Hippocampal formation (tissue), 2 donors: ENCODE results near the gene SLK.

ENCODE experiments used
- DNase-seq, 2 donors: peaks; one replicate each; lab custom pipeline; 2025; lab: John Stamatoyannopoulos, UW

SLK gene

DNA sequence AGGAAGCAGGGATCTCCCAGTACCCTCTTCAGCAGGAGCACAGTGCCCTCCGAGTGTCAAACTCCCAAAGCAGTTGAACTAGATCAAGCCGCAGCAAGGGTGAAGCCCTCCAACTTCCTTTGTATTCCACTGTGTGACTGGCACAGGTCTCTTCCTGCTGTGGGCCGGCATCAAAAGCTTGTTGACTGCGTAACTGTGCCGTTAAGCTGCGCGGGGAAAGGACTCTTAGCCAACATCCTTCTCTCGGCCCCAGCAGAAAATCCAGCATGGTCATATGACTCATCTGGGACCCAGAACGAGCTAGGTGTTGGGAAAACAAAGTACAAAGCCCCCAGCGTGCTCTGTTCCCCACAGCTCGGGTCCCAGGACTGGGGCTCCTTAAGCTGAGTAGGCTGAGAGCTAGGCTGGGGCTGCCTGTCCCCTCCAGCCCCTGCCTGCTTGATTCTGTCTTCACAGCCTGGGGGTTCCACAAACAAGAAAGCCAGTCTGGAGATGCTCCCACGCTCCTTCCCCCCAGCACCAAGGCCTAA lies 66.5 kb downstream of the SLK start:
- no peak for DNase-seq

DNA sequence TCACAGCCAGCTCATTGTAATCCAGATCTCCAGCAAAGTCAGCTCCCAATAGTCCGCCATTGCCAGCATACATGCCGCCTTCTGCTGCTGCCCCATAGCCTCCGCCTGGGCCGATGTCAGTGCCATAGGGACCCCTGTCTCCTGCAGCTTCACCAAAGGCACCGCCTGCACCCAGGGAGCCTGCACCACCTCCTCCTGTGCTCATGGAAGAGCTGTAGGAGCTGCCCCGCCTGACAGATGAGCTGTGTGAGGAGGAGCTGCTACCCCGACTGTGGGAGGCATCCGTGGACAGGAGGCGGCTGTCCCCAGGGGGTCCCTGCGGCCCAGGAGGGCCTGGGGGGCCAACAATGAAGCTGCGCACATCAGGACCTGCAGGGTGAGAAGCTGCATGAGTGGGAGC lies 67.0 kb downstream of the SLK start:
- DNase-seq, result no peak

DNA sequence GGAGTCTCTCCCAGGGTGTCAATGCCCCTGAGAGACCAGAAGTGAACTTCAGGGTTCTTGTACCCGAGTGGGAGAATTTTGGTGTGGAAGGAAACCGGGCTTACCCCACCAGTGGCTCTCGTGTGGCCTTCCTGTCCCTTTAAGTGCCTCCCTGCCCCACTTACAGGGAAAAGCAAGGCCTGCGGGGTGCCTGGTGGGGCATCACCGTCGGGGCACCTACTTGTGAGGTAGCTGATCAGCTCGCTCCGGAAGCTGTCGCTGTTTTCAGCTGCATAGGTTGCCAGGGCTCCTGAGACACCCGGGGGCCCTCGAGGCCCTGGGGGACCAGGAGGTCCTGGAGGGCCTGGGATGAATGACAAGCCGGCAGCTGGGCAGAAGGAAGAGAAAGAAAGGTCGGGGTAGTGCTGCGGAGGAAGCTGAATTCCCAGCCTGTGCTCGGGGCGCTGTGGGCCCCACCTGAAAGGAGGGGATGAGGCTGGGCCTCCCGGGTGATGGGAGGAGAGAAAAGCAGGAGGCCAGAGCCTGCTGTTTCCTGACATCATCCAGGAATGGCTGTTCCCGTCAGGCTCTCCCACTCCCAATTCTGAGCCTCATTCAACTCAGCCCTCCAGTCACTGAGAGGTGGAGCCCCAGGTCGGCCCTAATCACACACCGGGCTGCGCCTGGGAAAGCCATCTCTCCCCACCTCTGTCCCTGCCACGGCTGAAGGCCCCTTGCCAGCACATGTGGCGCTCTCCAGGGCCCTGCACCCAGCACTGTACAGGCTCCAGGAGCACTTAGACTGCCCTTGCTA lies 67.7 kb downstream of the SLK start:
- no peak for DNase-seq

DNA sequence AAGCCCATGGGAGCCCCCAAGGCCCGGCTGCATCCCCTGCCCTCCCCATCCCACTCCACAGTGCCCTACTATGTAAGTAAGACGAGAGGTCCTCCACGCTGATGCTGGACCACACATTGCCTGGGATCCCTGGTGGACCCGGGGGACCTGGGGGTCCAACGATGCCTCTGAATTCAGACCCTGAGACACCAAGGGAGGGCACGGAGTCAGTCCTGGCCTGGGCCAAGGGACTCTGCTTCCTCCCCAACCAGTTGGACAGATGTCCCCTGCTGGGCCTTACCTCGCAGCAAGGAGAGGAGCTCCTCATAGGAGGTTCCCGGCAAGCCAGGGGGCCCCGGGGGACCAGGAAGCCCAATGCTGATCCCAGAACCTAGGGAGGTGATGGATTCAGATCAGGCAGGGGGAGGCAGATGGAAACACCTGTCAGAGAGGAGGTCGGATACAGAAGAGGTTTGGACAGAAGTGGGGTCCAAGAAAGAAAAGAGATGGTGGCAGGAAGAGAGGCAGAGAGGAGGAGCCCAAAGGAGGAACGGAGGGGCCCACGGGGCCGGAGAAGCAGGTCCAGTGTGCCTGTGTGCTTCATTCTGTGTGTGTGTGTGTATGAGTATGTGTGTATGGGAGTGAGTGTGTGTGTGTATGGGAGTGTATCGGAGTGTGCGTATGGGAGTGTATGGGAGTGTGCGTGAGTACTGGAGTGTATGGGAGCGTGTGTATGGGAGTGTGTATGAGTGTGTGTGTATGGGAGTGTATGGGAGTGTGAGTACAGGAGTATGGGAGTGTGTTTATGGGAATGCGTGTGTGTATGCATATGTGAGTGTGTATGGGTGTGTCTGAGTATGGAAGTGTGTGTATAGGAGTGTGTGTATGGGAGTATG lies 68.5 kb downstream of the SLK start:
- DNase-seq, result no peak

DNA sequence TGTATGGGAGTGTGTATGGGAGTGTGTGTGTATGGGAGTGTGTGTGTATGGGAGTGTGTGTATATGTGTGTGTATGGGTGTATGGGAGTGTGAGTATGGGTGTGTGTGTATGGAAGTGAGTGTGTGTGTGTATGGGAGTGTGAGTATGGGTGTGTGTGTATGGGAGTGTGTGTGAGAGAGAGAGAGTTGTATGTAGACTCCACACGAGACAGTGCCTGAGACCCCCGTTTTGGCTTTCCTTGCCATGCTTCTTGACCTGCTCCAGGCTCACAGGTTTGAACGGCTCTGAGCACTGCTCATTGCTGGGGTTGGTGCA lies 69.1 kb downstream of the SLK start:
- DNase-seq, result no peak

DNA sequence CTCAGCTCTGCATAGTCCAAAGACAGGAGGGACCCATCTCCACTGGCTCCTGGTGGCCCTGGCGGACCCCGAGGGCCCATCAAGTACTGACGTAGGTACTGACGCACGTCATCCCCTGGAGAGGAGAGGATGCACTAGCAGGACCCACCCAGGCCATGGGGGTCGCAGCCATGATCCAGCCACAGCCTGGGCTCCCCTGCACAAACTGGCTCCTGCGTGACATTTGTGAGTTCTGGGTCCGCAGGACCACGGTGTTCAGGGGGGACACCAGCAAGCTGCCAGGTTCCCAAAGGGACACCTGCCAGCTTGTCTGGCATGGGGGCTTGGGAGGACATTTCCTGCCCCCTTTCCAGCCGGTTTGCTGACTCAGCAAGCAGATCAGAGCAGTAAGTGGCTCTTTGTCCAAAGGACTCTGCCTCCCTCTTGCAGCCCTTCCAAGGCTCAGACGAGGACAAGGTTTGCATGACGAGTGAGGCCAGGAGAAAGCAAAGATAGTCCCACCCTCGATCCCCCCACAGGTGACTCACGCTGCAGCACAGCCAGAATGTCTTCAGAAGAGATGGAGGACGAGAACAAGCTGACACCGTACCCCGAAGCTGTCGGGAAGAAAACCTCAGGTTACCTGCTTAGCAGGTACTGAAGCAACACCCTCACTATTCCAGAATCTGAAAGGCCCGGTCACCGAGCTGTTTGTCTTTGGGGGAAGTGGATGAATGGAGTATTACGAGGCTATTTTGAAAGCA lies 69.7 kb downstream of the SLK start:
- no peak for DNase-seq

DNA sequence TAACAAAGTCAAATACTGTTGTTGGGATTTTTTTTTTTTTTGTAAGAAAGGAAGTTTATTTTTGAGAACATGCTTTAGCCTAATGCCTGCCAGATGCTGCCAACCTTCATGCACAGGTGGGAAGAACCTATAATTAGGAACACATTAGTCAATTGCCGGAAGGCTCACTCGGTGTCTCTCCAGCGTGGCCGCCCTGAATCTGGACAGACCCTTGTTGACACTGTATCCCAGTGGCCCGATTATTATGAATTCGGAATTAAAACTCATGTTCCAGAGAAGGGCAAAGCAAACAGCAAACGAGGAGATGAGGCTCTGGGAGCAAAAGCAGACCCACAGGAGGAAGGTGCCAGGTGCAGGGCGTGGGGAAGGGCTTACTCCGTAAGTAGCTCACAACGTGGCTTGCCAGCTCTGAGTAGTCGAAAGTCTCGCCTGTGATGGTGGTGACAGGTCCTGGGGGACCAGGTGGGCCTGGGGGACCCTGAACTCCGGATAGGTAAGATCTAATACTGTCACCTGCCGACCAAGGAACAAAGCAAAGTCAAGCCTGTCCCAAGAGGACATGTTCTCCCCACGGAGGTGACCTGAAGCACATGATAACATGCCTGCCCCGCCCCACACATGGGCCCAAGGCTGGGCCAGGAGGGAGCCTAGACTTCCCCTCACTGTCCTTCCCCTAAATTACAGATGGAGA lies 70.5 kb downstream of the SLK start:
- DNase-seq, result no peak

DNA sequence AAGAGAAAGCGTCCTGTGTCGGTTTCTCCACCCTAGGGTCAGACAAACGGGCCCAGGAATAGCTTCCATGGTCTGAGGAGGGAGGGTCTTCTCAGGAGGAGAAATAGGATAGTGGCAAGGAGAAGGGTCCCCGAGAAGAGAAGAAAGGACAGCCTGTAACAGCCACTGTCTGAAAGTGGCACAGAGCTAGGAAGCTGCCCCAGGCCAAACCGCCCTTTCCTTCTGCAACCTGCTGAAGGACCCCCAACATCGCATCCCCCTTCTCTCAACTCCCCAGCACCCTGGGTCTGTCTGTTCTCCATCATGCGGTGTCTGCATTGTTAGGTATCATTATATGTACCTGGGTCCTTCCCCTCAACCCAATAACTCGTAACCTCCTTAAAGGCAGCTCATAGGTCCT lies 71.6 kb downstream of the SLK start:
- DNase-seq, result no peak

DNA sequence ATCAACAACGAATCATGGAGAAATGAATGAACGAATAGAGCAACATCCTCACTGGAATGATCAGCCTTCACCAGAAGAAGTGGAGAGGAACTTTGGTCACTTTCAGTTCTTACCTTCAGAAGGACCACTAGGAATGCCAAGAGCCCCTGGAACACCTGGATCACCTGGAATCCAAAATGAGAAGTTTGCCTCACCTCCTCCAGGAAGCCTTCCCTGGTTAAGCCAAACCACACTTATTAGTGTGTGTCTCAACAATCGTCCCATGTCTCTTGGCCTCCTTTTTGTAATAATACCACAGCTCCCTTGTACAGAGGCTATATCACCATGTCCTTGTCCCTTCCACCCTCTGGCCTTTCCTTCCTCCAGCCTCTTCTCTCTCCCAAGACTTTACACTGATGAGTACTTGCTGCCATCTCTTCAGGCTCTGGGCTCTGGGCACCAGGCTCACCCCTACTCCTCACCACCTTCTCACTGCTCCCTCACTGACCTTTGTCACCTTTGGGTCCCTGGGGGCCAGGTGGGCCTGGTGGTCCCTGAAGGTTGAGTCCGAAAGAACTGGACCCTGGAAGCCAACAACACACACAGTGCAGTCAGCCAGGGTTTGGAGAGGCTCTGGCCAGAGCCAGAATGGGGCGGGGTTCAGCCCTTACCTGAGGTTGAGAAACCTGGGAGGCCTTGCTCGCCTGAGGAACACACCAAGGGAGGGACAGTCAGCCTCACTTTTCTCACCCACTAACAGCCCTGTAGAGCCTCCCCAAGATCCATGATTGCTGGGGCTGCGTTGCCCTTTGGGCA lies 72.2 kb downstream of the SLK start:
- DNase-seq, result no peak

DNA sequence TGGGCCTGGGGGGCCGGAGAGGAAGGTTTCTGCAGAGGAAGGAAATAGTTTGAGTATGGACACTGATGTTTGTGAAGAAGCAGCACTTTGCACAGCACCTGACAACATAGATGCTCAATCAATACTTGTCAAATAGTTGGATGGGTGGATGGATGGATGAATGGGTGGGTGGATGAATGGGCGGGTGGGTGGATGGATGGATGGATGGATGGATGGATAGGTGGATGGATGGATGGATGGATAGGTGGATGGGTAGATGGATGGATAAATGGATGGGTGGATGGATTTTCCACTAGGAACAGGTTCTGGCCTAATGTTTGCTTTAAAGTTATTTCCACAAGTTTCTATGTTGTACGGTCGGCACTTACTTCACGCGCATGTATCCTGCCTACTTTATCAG lies 73.4 kb downstream of the SLK start:
- no peak for DNase-seq

DNA sequence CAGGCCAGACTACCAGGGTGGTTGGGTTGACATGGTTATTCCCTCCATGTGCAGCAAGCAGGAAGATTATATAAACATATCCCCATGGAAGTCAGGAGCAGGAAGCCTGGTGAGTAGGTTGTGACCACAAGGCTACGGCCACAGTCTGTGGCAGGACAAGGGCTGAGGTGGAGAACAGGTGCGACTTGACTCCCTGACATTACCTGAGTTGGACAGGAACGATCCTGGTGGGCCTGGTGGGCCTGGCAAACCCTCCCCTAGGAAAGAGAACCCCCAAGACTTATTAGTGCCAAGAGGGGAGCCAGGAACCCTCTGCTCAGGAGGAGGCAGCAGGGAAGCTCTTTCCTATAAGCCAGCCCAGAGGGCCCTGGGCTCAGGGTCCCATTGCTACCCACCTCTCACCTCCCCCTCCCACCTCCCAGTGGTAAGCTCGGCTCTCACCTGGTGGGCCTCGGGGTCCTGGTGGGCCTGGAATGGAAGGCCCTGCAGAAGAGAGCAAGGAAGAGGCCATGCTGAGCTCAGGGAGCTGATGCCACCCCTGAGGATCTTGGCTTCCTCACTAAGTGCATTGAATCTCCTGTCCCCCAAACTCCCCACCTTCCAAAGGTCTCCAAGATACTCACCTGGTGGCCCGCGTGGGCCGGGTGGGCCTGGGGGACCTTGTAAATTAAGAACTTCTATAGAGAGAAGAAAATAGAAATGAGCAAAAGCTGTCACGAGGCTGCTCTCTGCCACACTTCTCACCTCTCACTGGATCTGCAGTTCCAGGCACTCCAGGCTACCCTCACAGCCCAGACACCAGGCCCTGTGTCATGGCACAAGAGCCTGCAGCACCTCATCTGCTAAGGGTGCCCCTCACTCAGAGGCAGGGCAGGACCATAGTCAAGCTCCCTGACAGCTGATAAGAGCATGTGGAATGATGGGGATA lies 74.2 kb downstream of the SLK start:
- no peak for DNase-seq

DNA sequence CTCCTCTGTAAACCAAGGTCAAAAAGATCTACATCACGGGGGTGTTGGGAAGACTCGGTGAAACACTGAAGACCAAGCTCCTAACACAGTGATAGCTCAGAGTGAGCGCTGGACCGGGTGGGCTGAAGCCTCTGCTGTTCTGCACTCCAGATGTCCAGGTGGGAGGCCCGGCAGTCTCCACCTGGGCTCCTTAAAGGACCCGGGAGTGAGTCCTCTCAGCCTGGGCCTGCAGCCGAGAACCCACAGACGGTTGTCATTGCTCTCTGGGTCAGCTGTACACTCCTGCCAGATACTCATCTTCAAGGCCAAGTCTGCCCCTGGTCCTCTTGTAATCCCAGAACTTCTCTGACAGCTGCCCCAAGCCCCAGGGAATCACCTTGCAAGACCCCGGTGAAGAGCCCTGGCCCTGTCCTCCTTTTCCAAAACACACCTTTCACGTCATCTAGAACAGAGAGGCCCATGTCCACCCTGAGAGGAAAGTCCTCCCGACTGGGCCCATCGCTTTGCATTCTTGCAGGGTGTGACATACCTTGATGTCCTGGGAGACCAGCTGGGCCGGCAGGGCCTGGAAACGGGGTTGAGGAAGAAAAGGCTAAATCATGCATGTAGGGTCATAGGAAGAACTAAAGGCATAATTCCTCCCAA lies 75.1 kb downstream of the SLK start:
- no peak for DNase-seq

DNA sequence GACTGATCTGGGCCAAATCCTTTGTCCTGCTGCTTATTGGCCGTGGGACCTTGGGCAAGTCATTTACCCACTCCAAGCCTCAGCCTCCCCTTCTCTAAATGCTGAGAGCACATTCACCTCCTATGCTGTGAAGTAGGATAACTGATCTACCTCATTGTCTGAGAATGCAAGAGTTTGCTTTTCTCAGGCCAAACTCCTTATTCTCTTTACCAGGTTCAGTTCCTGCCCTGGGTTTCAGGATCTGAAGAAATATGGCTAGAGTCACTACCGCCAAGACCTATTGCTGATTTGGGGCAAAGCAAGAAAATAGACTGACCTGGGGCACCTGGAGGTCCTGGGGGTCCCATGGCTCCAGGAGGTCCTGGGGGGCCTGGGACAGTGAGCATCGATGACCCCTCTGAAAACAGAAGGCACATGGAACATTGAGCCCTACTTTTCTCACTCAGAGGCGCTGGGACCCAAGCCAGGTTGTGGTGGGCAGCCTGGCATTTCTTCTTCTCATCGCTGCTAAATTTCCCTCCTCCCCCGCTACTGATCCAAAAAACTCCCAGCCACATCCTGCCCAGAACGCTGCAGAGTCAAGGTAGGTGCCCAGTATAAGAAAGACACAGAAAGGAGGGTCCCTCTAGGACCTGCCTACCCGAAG lies 76.4 kb downstream of the SLK start:
- DNase-seq, result no peak

DNA sequence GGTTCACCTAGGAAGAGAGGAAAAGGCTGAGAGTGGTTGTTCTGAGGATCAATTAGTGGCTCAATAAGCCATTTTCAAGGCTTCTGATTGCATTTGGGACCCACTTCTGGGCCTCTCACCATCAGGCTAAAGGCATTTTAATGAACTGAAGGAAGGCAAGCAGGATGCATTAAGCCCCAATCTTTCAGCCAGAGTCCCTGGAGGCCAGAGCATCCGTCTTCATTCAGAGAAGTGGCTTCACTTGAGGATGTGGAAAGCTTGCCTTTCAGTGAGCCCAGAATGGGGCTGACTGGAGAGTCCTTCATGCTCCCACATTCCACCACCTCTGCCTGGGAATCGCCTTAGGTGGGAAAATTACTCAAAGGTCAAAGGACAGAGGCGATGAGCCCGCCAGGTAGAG lies 76.9 kb downstream of the SLK start:
- DNase-seq, result no peak

DNA sequence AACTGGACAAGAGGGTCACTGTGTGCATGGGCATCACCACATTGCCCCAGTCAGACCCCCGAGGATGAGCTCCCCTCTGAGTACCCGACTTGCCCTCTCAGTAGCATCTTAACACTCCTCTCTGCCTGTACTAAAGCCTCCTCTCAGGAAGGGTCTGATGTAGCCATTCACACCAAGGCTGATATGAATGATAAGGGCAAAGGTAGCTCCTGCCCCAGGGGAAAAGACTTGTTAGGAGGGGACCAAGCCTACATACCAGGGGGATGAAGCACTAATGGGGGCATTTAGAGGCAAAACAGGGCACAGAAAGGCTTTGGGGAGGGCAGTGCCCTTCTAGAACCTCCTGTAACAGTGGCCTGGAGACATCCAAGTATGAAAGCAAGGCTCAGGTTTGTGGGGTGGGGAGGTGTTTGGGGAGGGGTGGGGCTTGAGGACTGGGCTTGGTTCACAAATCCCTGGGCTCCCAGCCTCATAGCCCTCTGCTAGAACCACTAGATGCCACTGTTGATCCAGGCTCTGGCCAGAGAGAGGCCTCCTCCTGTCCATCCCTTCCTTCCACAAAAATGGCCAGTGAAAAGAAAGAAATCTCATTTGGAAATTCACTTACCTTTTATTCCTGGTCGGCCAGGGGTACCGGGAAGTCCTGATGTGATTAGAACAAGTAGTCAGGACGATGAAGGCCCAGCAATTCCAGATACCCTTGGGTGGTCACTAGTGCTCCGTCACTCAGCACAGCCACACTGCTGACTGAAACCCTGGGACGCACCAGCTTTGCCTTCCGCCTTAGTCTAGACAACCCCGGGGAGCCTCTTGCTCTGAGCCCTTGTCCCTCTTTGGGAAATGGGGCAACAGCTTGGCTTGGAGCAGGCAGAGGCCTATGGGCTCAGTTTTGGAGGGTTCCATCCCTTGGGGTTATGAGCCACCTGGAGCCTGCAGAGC lies 78.5 kb downstream of the SLK start:
- DNase-seq, result peak; percentile 59 to 71

DNA sequence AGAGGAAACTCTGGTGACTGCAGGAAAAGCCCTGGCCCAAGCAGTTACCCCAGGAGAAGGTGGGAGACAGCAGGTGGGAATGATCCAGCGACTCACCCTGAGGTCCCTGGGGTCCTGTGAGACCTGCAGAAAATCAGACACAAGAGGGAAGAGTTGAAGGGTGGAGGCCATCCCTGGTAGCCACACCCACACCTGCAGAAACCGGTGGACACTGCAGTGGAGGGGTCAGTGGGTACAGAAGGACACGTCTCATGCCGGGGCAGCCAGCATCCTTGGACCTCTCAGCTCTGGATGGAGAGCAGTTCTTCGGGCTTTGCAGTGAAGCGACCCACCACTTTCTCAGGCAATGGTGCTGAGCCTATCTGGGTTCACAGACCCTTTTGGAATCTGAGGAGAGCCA lies 79.7 kb downstream of the SLK start:
- no peak for DNase-seq

DNA sequence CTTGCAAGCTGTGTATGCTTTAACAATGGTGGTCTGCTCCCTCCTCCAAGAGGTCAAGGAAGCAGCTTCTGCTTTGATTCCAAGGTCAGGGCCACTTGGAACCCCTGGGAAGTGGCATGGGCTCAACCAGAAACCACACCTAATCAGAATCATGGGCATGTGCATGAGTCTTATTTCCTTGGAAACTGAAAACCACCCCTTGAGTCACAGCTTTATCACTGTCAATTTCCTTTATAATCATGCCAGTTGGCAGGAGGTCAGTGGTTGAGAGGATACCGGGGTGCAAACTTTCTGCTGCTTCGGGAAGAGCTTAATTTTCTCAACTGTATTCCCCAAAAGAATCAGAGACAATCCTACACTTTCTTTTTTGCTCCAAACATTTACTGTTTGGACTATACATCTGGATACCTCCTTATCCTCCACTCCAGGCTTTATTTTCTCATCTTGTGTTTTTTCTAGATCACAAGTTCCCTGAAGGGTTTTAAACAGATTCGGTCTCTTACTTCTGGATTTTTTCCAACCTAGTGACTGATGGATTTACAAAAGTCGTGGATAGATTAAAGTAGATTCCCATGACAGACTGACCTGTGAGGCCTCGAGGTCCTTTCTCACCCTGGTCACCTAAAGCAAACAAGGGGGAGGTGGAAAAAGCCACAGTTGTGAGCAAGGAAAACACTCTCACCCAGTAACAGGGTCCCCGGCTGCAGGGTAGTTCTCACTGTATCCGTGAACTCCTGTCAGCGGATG lies 82.7 kb downstream of the SLK start:
- no peak for DNase-seq
